Activated T-helper 17 cell treated with anti-CD3 and anti-CD28 coated beads, Interleukin-2, amount 50 U/mL, for 72 hours (primary cell): ENCODE data around the gene GARS1. TPM values are rescaled to one million over a fixed set of nuclear protein-coding genes. Genes with fewer than 3 reads are reported as not detected.

Experiments used
- ATAC-seq: fragments of 150-1000 bp; cut with Tn5 transposase; replicated peaks from 2 replicates; pipeline ENCODE4 v1.10.0; 2021; ENCODE audit warnings: mild to moderate bottlenecking, moderate library complexity
- H3K27ac Mint-ChIP-seq: one replicate; pipeline ENCODE4 v1.8.0; 2022; ENCODE audit warnings: mixed read lengths
- H3K27me3 Mint-ChIP-seq: one replicate; pipeline ENCODE4 v1.8.0; 2022; ENCODE audit warnings: mixed read lengths
- H3K36me3 Mint-ChIP-seq: one replicate; pipeline ENCODE4 v1.8.0; 2022; ENCODE audit warnings: low read depth, mild to moderate bottlenecking, mixed read lengths
- H3K4me1 Mint-ChIP-seq: one replicate; pipeline ENCODE4 v1.8.0; 2022; ENCODE audit warnings: mixed read lengths
- H3K4me3 Mint-ChIP-seq: one replicate; pipeline ENCODE4 v1.8.0; 2022; ENCODE audit warnings: mild to moderate bottlenecking, mixed read lengths
- H3K9me3 Mint-ChIP-seq: one replicate; pipeline ENCODE4 v1.8.0; 2022; ENCODE audit warnings: mixed read lengths
- total RNA-seq, 2 donors: library from RNA; stranded (reverse); gene quantifications; one replicate each; pipeline ENCODE4 v1.2.3, GENCODE V29; 2022

The GARS1 gene
- total RNA-seq, 2 donors from 2014 or later, result 152 to 222 TPM

GRCh38 chr7:30682212-30683083, 87.8 kb downstream of the GARS1 start, which contains the start of gene CRHR2:
Gene CRHR2, minus strand, starts transcription at chr7:30682456. Its CDS starts 176 bp downstream, at chr7:30682280.
- ATAC-seq, result peak; percentile 70
- H3K9me3 Mint-ChIP-seq, result no peaks in the 10 kb centered on the region
- peak within 1 kb of the TSS; percentile 67 for H3K4me3 Mint-ChIP-seq
- H3K36me3 Mint-ChIP-seq, result no peaks in the 10 kb centered on the region
- peaks cover 6% of the 10 kb centered on the region for H3K4me1 Mint-ChIP-seq
- H3K27ac Mint-ChIP-seq, result no peak within 1 kb of the TSS
- H3K27me3 Mint-ChIP-seq, result peaks cover 41% of the 10 kb centered on the region

- H3K9me3 Mint-ChIP-seq, result no peaks in the 10 kb centered on the region
- H3K36me3 Mint-ChIP-seq, result no peaks in the 10 kb centered on the region
- ATAC-seq, result no peak
- peaks cover 41% of the 10 kb centered on the region for H3K27me3 Mint-ChIP-seq
- no peak overlapping the region for H3K27ac Mint-ChIP-seq
- H3K4me3 Mint-ChIP-seq, result peak overlapping the region; percentile 43
- H3K4me1 Mint-ChIP-seq, result peaks cover 6% of the 10 kb centered on the region
Measured at GRCh38 chr7:30683306-30683705, 88.6 kb downstream of the GARS1 start.

Other genes with a start within 250 kb of the GARS1 start
- gene NOD1, start 116.1 kb upstream of the GARS1 start, total RNA-seq, result 10 to 100 TPM; 11.4 to 14.5 TPM
- 10 to 100 TPM; 35.5 to 68.3 TPM for gene GGCT, start 90.0 kb upstream of the GARS1 start, total RNA-seq
- not detected for gene CRHR2, start 87.6 kb downstream of the GARS1 start, total RNA-seq
- gene INMT, start 157.3 kb downstream of the GARS1 start, total RNA-seq, result under 1 TPM in 1 of 2 donors, not detected in 1; 0.21 TPM
- gene MINDY4, start 176.5 kb downstream of the GARS1 start, total RNA-seq, result 1 to 10 TPM in 1 of 2 donors, under 1 TPM in 1; 0.74 to 1.4 TPM